OCI-LY1 (cell line): ENCODE data around the gene TCEAL4.
A peak's percentile ranks its signal among the peaks of the same experiment; 100 is the strongest.

Experiments
- H2AFZ ChIP-seq: fragments of 200-600 bp; sonication (generic), shearing (Covaris generic); 2 replicates; pipeline ENCODE4 v1.6.0; 2014; ENCODE audit warnings: antibody characterized with exemption, mild to moderate bottlenecking, low read length
- H3F3A ChIP-seq: fragments of 200-600 bp; sonication (generic), shearing (Covaris generic); 2 replicates; pipeline ENCODE4 v1.6.0; 2014; ENCODE audit warnings: mild to moderate bottlenecking, antibody characterized with exemption, low read length, moderate library complexity; ENCODE audit not compliant: insufficient read depth
- H3K27ac ChIP-seq: fragments of 200-600 bp; sonication (generic); 2 replicates; pipeline ENCODE4 v1.5.1; 2014; ENCODE audit warnings: low read length, mixed run types, mild to moderate bottlenecking, low read depth; ENCODE audit not compliant: poor library complexity, severe bottlenecking
- H3K27me3 ChIP-seq: fragments of 200-600 bp; sonication (generic); 2 replicates; pipeline ENCODE4 v1.6.0; 2014; ENCODE audit warnings: antibody characterized with exemption, mild to moderate bottlenecking, low read length, moderate library complexity; ENCODE audit not compliant: insufficient read depth
- H3K36me3 ChIP-seq: fragments of 200-600 bp; sonication (generic); 2 replicates; pipeline ENCODE4 v1.6.1; 2014; ENCODE audit warnings: mild to moderate bottlenecking, antibody characterized with exemption, low read length, moderate library complexity, mixed read lengths; ENCODE audit not compliant: insufficient read depth
- H3K4me1 ChIP-seq: fragments of 200-600 bp; sonication (generic); 2 replicates; pipeline ENCODE4 v1.5.1; 2014; ENCODE audit warnings: mild to moderate bottlenecking, low read length, moderate library complexity; ENCODE audit not compliant: insufficient read depth, severe bottlenecking
- H3K4me2 ChIP-seq: fragments of 200-600 bp; sonication (generic), shearing (Covaris generic); 2 replicates; pipeline ENCODE4 v1.6.1; 2014; ENCODE audit warnings: low read length
- H3K4me3 ChIP-seq: fragments of 200-600 bp; sonication (generic); 2 replicates; pipeline ENCODE4 v1.5.1; 2014; ENCODE audit warnings: low read length, low read depth, mild to moderate bottlenecking, mixed read lengths; ENCODE audit not compliant: poor library complexity, severe bottlenecking
- H3K79me2 ChIP-seq: fragments of 200-600 bp; shearing (Covaris generic); 2 replicates; pipeline ENCODE4 v1.6.1; 2016; ENCODE audit warnings: mixed run types, low read length, mixed read lengths; ENCODE audit not compliant: insufficient read depth
- H3K9ac ChIP-seq: fragments of 200-600 bp; sonication (generic), shearing (Covaris generic); 2 replicates; pipeline ENCODE4 v1.6.1; 2014; ENCODE audit warnings: mild to moderate bottlenecking, low read length, mixed read lengths
- H3K9me2 ChIP-seq: fragments of 200-600 bp; sonication (generic), shearing (Covaris generic); 2 replicates; pipeline ENCODE4 v1.6.1; 2014; ENCODE audit warnings: low read depth, mild to moderate bottlenecking, low read length, mixed read lengths
- H3K9me3 ChIP-seq: fragments of 200-600 bp; shearing (Covaris generic); 2 replicates; pipeline ENCODE4 v1.6.1; 2014; ENCODE audit warnings: low read length, mixed read lengths
- H4K20me1 ChIP-seq: fragments of 200-600 bp; sonication (generic), shearing (Covaris generic); 2 replicates; pipeline ENCODE4 v1.6.0; 2016; ENCODE audit warnings: mild to moderate bottlenecking, low read length; ENCODE audit not compliant: insufficient read depth
- EZH2 ChIP-seq: fragments of 200-600 bp; sonication (generic), shearing (Covaris generic); IDR thresholded peaks from 2 replicates; pipeline ENCODE4 v1.8.0; 2017; ENCODE audit warnings: borderline replicate concordance, mixed run types, mild to moderate bottlenecking, antibody characterized with exemption, low read length, moderate library complexity, mixed read lengths
- TF ChIP-seq, protein P1 (sequence below): fragments of 200-600 bp; sonication (generic), shearing (Covaris generic); IDR thresholded peaks from 2 replicates; pipeline ENCODE4 v1.5.1; 2017; ENCODE audit warnings: mild to moderate bottlenecking, antibody characterized with exemption, low read length, moderate library complexity, mixed read lengths

The TCEAL4 gene

DNA sequence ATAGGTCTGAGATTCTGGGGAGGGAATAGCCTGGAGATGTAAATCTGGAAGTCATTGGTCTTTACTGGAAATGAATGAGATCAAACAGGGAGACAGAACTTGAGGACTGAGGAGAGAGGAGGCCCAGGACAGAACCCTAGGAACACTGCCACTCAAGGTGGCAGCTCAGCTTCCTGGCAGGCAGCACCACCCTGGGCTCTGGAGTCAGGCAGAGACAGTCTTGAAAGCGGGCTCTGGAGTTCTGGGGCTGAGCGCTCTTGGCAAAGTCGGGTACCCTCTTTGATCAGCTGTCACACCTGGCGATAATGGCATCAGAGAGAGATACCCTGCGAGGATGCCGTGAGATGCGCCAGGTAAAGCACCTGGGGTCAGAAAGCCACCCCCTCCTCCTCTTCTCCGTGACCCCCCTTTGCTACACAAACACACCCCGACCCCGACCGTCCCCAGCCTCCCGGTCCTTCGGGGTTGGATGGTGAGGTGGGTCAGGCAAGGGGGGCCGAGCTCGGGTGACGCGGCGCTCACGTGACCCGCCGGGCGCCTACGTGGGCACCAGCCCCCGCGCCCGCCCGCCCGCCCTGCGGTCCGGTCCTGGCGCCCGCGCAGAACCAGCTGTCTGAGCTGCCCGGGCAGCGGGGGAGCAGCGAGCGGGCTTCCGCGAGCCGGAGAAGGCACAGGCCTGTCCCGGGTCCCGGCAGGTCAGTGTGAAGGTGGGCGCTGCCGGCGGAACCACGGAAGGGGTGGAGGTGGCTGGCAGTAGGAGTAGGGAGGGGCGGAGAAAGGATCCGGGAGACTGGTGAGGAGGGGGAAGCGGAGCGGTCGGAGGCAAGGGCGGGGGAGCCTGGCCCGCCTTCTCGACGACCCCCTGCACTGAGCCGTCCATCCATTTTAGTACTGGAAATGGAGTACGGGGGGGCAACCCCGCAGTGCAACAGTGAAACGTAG lies 22.3 kb downstream of the TCEAL4 start, which contains the start of gene TCEAL3:
TCEAL3 (plus strand) TSS at position 600 of the 942 bp plus-strand sequence. CDS start 1,102 bp downstream, outside the sequence.
- H3K27me3 ChIP-seq: no peaks in the 10 kb centered on the region
- H3K4me3 ChIP-seq: peak within 1 kb of the TSS; percentile 25
- no peaks in the 10 kb centered on the region for H3F3A ChIP-seq
- H2AFZ ChIP-seq: no peak within 1 kb of the TSS
- no peaks in the 10 kb centered on the region for H3K4me1 ChIP-seq
- H4K20me1 ChIP-seq: no peaks in the 10 kb centered on the region
- H3K9me3 ChIP-seq: no peaks in the 10 kb centered on the region
- no peak for TF ChIP-seq EZH2
- TF ChIP-seq, protein P1, sequence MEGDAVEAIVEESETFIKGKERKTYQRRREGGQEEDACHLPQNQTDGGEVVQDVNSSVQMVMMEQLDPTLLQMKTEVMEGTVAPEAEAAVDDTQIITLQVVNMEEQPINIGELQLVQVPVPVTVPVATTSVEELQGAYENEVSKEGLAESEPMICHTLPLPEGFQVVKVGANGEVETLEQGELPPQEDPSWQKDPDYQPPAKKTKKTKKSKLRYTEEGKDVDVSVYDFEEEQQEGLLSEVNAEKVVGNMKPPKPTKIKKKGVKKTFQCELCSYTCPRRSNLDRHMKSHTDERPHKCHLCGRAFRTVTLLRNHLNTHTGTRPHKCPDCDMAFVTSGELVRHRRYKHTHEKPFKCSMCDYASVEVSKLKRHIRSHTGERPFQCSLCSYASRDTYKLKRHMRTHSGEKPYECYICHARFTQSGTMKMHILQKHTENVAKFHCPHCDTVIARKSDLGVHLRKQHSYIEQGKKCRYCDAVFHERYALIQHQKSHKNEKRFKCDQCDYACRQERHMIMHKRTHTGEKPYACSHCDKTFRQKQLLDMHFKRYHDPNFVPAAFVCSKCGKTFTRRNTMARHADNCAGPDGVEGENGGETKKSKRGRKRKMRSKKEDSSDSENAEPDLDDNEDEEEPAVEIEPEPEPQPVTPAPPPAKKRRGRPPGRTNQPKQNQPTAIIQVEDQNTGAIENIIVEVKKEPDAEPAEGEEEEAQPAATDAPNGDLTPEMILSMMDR: no peak
- no peak within 1 kb of the TSS for H3K9ac ChIP-seq
- H3K79me2 ChIP-seq: no peaks in the 10 kb centered on the region
- no peaks in the 10 kb centered on the region for H3K36me3 ChIP-seq
- no peak within 1 kb of the TSS; the same call in 1 of the 2 replicates for H3K4me2 ChIP-seq
- H3K9me2 ChIP-seq: no peaks in the 10 kb centered on the region
- H3K27ac ChIP-seq: no peak within 1 kb of the TSS

DNA sequence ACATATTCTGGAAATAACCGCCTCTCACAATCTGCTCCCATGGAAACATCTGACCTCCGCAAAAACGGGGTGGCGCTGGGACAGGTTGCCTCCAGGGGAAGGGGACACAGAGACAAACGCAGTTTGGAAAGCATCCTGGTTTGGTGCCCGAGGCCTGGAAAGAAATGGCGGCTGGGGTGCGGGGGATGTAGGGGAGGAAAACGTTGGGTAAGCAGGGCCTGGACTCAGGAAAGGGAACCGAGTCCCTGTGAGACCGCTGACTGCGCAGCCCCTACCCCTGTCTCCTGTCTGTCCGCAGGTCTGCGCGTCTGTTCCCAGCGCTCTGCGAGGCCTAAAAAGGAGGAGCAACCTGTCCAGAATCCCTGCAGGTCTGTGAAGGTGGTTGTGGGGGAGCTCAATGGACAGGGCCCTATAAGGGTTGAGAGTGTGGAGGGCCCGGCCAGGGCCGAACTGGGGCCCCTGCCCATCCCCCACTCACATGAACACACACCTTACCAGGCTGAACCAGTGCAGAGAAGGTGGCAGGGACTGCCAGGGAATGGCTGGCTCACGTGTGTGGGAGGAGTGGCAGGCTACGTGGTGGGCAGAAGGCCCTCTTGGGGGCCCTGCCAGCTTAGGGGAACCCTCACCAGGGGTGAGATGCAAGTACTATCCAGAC lies 23.1 kb downstream of the TCEAL4 start:
- no peak overlapping the region for H3K4me2 ChIP-seq
- H3K4me1 ChIP-seq: no peaks in the 10 kb centered on the region
- no peaks in the 10 kb centered on the region for H3K36me3 ChIP-seq
- no peaks in the 10 kb centered on the region for H3K9me2 ChIP-seq
- H3F3A ChIP-seq: no peaks in the 10 kb centered on the region
- no peak for TF ChIP-seq EZH2
- TF ChIP-seq, protein P1: no peak
- no peak overlapping the region for H3K27ac ChIP-seq
- no peaks in the 10 kb centered on the region for H3K27me3 ChIP-seq
- H2AFZ ChIP-seq: no peak overlapping the region
- no peak overlapping the region for H3K9ac ChIP-seq
- H3K79me2 ChIP-seq: no peaks in the 10 kb centered on the region
- H3K4me3 ChIP-seq: peak overlapping the region; percentile 25
- H4K20me1 ChIP-seq: no peaks in the 10 kb centered on the region
- H3K9me3 ChIP-seq: no peaks in the 10 kb centered on the region

DNA sequence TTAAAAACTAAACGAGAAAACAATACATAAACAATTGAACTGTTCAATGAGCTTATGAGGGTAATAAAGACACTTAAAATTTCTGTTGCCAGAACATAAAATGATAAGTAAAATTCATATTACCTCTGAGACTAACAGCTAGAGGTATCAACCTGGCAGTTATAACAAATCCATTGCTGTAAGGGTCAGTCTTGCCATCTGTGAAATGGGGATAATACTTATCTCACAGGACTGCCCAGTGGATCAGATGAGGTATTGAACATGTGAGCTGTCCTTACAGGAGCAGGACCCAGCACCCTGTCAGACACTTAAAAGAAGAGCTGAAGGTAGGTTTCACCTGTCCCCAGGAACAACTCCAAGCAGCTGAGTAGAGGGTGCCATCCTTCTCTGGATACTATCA lies 25.0 kb downstream of the TCEAL4 start:
- no peak for TF ChIP-seq EZH2
- TF ChIP-seq, protein P1: no peak
- H4K20me1 ChIP-seq: no peaks in the 10 kb centered on the region
- no peaks in the 10 kb centered on the region for H3K27me3 ChIP-seq
- no peak overlapping the region for H3K4me2 ChIP-seq
- no peak overlapping the region for H2AFZ ChIP-seq
- no peak overlapping the region for H3K27ac ChIP-seq
- H3F3A ChIP-seq: no peaks in the 10 kb centered on the region
- no peaks in the 10 kb centered on the region for H3K9me2 ChIP-seq
- no peaks in the 10 kb centered on the region for H3K9me3 ChIP-seq
- no peaks in the 10 kb centered on the region for H3K36me3 ChIP-seq
- H3K4me3 ChIP-seq: no peak overlapping the region
- H3K79me2 ChIP-seq: no peaks in the 10 kb centered on the region
- no peak overlapping the region for H3K9ac ChIP-seq
- no peaks in the 10 kb centered on the region for H3K4me1 ChIP-seq
